CD4-positive, alpha-beta T cell treated with Interferon gamma for 1 hour (primary cell): ENCODE data around the gene RPL29.
"Not testable (repeated sequence)": the region's sequence is repeated elsewhere in the genome, so short reads cannot be mapped to it uniquely, and the experiment has no call there.

Experiments used
- DNase-seq: peaks from one replicate; pipeline ENCODE4 v3.0.0-alpha.2; 2020

The RPL29 gene

GRCh38 chr3:52004906-52005395 lies 9.3 kb upstream of the RPL29 start:
- no peak for DNase-seq

GRCh38 chr3:52004163-52004787 lies 8.6 kb upstream of the RPL29 start:
- no peak for DNase-seq

- DNase-seq = no peak
Measured at GRCh38 chr3:52002748-52003147, 7.1 kb upstream of the RPL29 start.

- peak; percentile 83 for DNase-seq
Measured at GRCh38 chr3:52001443-52001974, 5.8 kb upstream of the RPL29 start.

GRCh38 chr3:51999846-52000245 lies 4.2 kb upstream of the RPL29 start:
- no peak for DNase-seq

GRCh38 chr3:51998774-51999173 lies 3.1 kb upstream of the RPL29 start:
- no peak for DNase-seq

GRCh38 chr3:51997935-51998596 lies 2.4 kb upstream of the RPL29 start:
- no peak for DNase-seq

- DNase-seq = no peak
Measured at GRCh38 chr3:51997172-51997571, 1.5 kb upstream of the RPL29 start.

- DNase-seq = no peak
Measured at GRCh38 chr3:51994530-51994929, 1.2 kb downstream of the RPL29 start.

GRCh38 chr3:51993657-51994056 lies 2.0 kb downstream of the RPL29 start:
- DNase-seq = not testable (repeated sequence)

- DNase-seq = no peak
Measured at GRCh38 chr3:51992017-51992682, 3.5 kb downstream of the RPL29 start.

- not testable (repeated sequence) for DNase-seq
Measured at GRCh38 chr3:51990501-51990971, 5.2 kb downstream of the RPL29 start.

GRCh38 chr3:51988286-51989146 lies 7.2 kb downstream of the RPL29 start:
- no peak for DNase-seq

GRCh38 chr3:51987568-51987967 lies 8.1 kb downstream of the RPL29 start:
- no peak for DNase-seq

- DNase-seq = no peak
Measured at GRCh38 chr3:51986010-51986947, 9.4 kb downstream of the RPL29 start.

GRCh38 chr3:51985063-51985462 lies 10.6 kb downstream of the RPL29 start:
- DNase-seq = no peak

GRCh38 chr3:51984269-51984647 lies 11.4 kb downstream of the RPL29 start:
- no peak for DNase-seq

GRCh38 chr3:51983578-51984268 lies 12.0 kb downstream of the RPL29 start:
- DNase-seq = no peak

- DNase-seq = peak; percentile 60
Measured at GRCh38 chr3:51982838-51983577, 12.7 kb downstream of the RPL29 start, which contains the start of gene ACY1. Gene ACY1, plus strand, starts transcription at chr3:51983535. Its CDS starts 530 bp downstream, at chr3:51984065.

GRCh38 chr3:51982352-51982837 lies 13.3 kb downstream of the RPL29 start:
- peak; percentile 19 for DNase-seq
